Amniotic stem cell (primary cell): ENCODE measurements around the gene TECPR1.

Source experiments
- DNase-seq: peaks from one replicate; lab custom pipeline; 2025; lab: John Stamatoyannopoulos, UW

The TECPR1 gene

GRCh38 chr7:98284335-98285036 lies 32.5 kb upstream of the TECPR1 start:
- peak; percentile 24 for DNase-seq

GRCh38 chr7:98283887-98284222 lies 31.8 kb upstream of the TECPR1 start:
- DNase-seq, result no peak

- DNase-seq, result peak; percentile 6
These were observed 31.3 kb upstream of the TECPR1 start for GRCh38 chr7:98283127-98283886.

GRCh38 chr7:98282703-98283102 lies 30.7 kb upstream of the TECPR1 start:
- DNase-seq, result no peak

- no peak for DNase-seq
These were observed 29.9 kb upstream of the TECPR1 start for GRCh38 chr7:98281757-98282606.

- peak; percentile 75 for DNase-seq
These were observed 29.0 kb upstream of the TECPR1 start, which contains the start of gene BRI3 for GRCh38 chr7:98280791-98281756. TSS of gene BRI3 (plus strand) at chr7:98281686. CDS start at chr7:98281796, 110 bp downstream.

- no peak for DNase-seq
These were observed 28.3 kb upstream of the TECPR1 start for GRCh38 chr7:98280296-98280695.

- DNase-seq, result no peak
These were observed 26.9 kb upstream of the TECPR1 start for GRCh38 chr7:98278936-98279335.

GRCh38 chr7:98278408-98278807 lies 26.4 kb upstream of the TECPR1 start:
- no peak for DNase-seq

GRCh38 chr7:98276241-98276761 lies 24.3 kb upstream of the TECPR1 start:
- DNase-seq, result peak; percentile 8

GRCh38 chr7:98267303-98267702 lies 15.3 kb upstream of the TECPR1 start:
- DNase-seq, result no peak

- DNase-seq, result no peak
These were observed 14.8 kb upstream of the TECPR1 start for GRCh38 chr7:98266840-98267239.

- no peak for DNase-seq
These were observed 13.8 kb upstream of the TECPR1 start for GRCh38 chr7:98265841-98266271.

GRCh38 chr7:98257701-98258100 lies 5.7 kb upstream of the TECPR1 start:
- no peak for DNase-seq

- no peak for DNase-seq
These were observed 4.4 kb upstream of the TECPR1 start for GRCh38 chr7:98256431-98256830.

GRCh38 chr7:98254951-98255610 lies 3.0 kb upstream of the TECPR1 start:
- DNase-seq, result no peak

- no peak for DNase-seq
These were observed 2.5 kb upstream of the TECPR1 start for GRCh38 chr7:98254516-98254915.

- no peak for DNase-seq
These were observed 508 bp upstream of the TECPR1 start for GRCh38 chr7:98252425-98253054.

GRCh38 chr7:98251231-98251600 lies 816 bp downstream of the TECPR1 start:
- DNase-seq, result no peak

- DNase-seq, result no peak
These were observed 1.2 kb downstream of the TECPR1 start for GRCh38 chr7:98250789-98251188.
